HepG2 (cell line): ENCODE data around the gene ZSCAN20. TPM values are rescaled to one million over a fixed set of nuclear protein-coding genes. Genes with fewer than 3 reads are reported as not detected.

ENCODE experiments used
- ATAC-seq: fragments of 200-7000 bp; cut with Tn5 transposase; 3 replicates; pipeline ENCODE4 v1.9.1; 2020; ENCODE audit warnings: mild to moderate bottlenecking, moderate library complexity
- BruUV-seq: library from RNA; stranded (reverse); fragments of 400-500 nt; replicated peaks from 2 replicates; lab custom pipeline; 2021; lab: Mats Ljungman, UMichigan
- CTCF ChIA-PET: fragments of 300-600 bp; formaldehyde crosslinking; extraction: SDS; loops from one replicate; lab custom pipeline; 2021; ENCODE audit warnings: low total read pairs, inconsistent platforms, low intra/inter-chr PET ratio; lab: Yijun Ruan, JAX
- POLR2A ChIA-PET: fragments of 350-600 bp; sonication (Branson Sonifier 250); formaldehyde crosslinking; loops from one replicate; lab custom pipeline; 2020; ENCODE audit warnings: antibody characterized with exemption, inconsistent platforms; lab: Yijun Ruan, JAX
- DNase-seq: peaks from one replicate; pipeline ENCODE4 v3.0.0-alpha.2; 2015; ENCODE audit warnings: low spot score
- FAIRE-seq: peaks from 3 replicates; lab custom pipeline; 2011; peaks lifted over from hg19 to GRCh38; lab: Jason Lieb, UNC
- H2AFZ ChIP-seq: one replicate; pipeline ENCODE4 v1.6.1; 2011; ENCODE audit warnings: low read length, inconsistent platforms
- H3K27ac ChIP-seq: fragments of 300-600 bp; 3 replicates; pipeline ENCODE4 v1.8.0; 2011; ENCODE audit warnings: mixed run types, mild to moderate bottlenecking, mixed read lengths, low read length, inconsistent platforms; ENCODE audit not compliant: insufficient read depth; ENCODE audit errors: extremely low read length
- H3K27me3 ChIP-seq, 2 experiments: fragments of 200-600 bp in 1 of 2; 2 replicates in 1 of 2; 3 replicates in 1 of 2; pipeline versions ENCODE4 v1.6.0 to v1.8.0; 2011; ENCODE audit warnings: low read length in 2 of 2, mild to moderate bottlenecking in 2 of 2, moderate library complexity in 2 of 2, inconsistent platforms in 1 of 2; ENCODE audit not compliant: insufficient read depth in 2 of 2, control insufficient read depth in 1 of 2
- H3K36me3 ChIP-seq, 2 experiments: fragments of 200-600 bp in 1 of 2; replicated peaks in 1 of 2; 2 replicates in 1 of 2; 3 replicates in 1 of 2; pipeline versions ENCODE4 v1.5.1 to v1.8.0; 2011; ENCODE audit warnings: low read length in 2 of 2, inconsistent platforms in 1 of 2; ENCODE audit not compliant: insufficient read depth in 2 of 2, control insufficient read depth in 1 of 2
- H3K4me1 ChIP-seq: 2 replicates; pipeline ENCODE4 v1.5.1; 2012; ENCODE audit warnings: low read length, inconsistent platforms; ENCODE audit not compliant: insufficient read depth
- H3K4me2 ChIP-seq: 2 replicates; pipeline ENCODE4 v1.6.0; 2011; ENCODE audit warnings: low read depth, low read length, inconsistent platforms
- H3K4me3 ChIP-seq, 3 experiments: fragments of 200-600 bp in 1 of 3; sonication (generic), shearing (Covaris generic) in 1 of 3; replicated peaks in 1 of 3; 2 replicates each; pipeline ENCODE4 v1.5.1; 2011 to 2016; ENCODE audit warnings: low read length in 3 of 3, inconsistent platforms in 2 of 3, low read depth in 2 of 3, mild to moderate bottlenecking in 2 of 3, control low read depth in 1 of 3, mixed read lengths in 1 of 3; ENCODE audit not compliant: insufficient read depth in 1 of 3
- H3K79me2 ChIP-seq: one replicate; pipeline ENCODE4 v1.6.1; 2011; ENCODE audit warnings: low read length, inconsistent platforms; ENCODE audit not compliant: insufficient read depth
- H3K9ac ChIP-seq: 2 replicates; pipeline ENCODE4 v1.6.0; 2011; ENCODE audit warnings: mild to moderate bottlenecking, low read depth, low read length, inconsistent platforms; ENCODE audit not compliant: insufficient read depth
- H3K9me3 ChIP-seq: 2 replicates; pipeline ENCODE4 v1.5.1; 2012; ENCODE audit warnings: mild to moderate bottlenecking, low read length
- H4K20me1 ChIP-seq: 2 replicates; pipeline ENCODE4 v1.6.0; 2011; ENCODE audit warnings: inconsistent platforms, mild to moderate bottlenecking, low read length, moderate library complexity; ENCODE audit not compliant: insufficient read depth
- CBX2 ChIP-seq, 2 experiments: fragments of 200-600 bp in 1 of 2; sonication (generic); formaldehyde crosslinking in 1 of 2; IDR thresholded peaks; 2 replicates each; pipeline versions ENCODE4 v1.7.0 to v1.8.1; 2018 to 2022; ENCODE audit warnings: low read depth in 2 of 2, low read length in 1 of 2, mild to moderate bottlenecking in 1 of 2, missing genetic modification reagents in 1 of 2
- ELF3 ChIP-seq: IDR thresholded peaks from 2 replicates; pipeline ENCODE4 v1.6.1; 2016; ENCODE audit warnings: missing genetic modification reagents, missing compliant biosample characterization
- FOSL2 ChIP-seq: sonication (generic); formaldehyde crosslinking; IDR thresholded peaks from 2 replicates; pipeline ENCODE4 v1.4.0; 2020; ENCODE audit warnings: missing genetic modification reagents
- HOXA5 ChIP-seq: sonication (generic); formaldehyde crosslinking; IDR thresholded peaks from 2 replicates; pipeline ENCODE4 v1.4.0; 2020; ENCODE audit warnings: missing genetic modification reagents
- KAT8 ChIP-seq: IDR thresholded peaks from 2 replicates; pipeline ENCODE4 v1.6.1; 2016; ENCODE audit warnings: missing genetic modification reagents, missing compliant biosample characterization
- MBNL3 ChIP-seq: fragments of 250-450 bp; sonication (Bioruptor Pico); conservative IDR thresholded peaks from 2 replicates; pipeline ENCODE4 v1.8.0; 2022; ENCODE audit warnings: mild to moderate bottlenecking, inconsistent platforms
- REXO4 ChIP-seq: sonication (generic); formaldehyde crosslinking; IDR thresholded peaks from 2 replicates; pipeline ENCODE4 v1.8.0; 2022; ENCODE audit warnings: missing genetic modification reagents, mild to moderate bottlenecking, borderline replicate concordance
- SOX5 ChIP-seq: IDR thresholded peaks from 2 replicates; pipeline ENCODE4 v1.6.1; 2016; ENCODE audit warnings: borderline replicate concordance
- ZNF12 ChIP-seq: sonication (generic); formaldehyde crosslinking; IDR thresholded peaks from 2 replicates; pipeline ENCODE4 v1.5.0; 2020; ENCODE audit warnings: missing genetic modification reagents
- ZNF124 ChIP-seq: sonication (generic); formaldehyde crosslinking; IDR thresholded peaks from 2 replicates; pipeline ENCODE4 v1.4.0; 2020; ENCODE audit warnings: missing genetic modification reagents
- ZNF142 ChIP-seq: sonication (generic); formaldehyde crosslinking; IDR thresholded peaks from 2 replicates; pipeline ENCODE4 v1.4.0; 2020; ENCODE audit warnings: missing genetic modification reagents
- ZNF205 ChIP-seq: IDR thresholded peaks from 2 replicates; pipeline ENCODE4 v1.6.1; 2018; ENCODE audit warnings: missing biosample characterization, missing genetic modification reagents
- ZNF709 ChIP-seq: sonication (generic); formaldehyde crosslinking; IDR thresholded peaks from 2 replicates; pipeline ENCODE4 v1.5.0; 2020; ENCODE audit warnings: mild to moderate bottlenecking, missing genetic modification reagents
- WGBS: methylation state at CpG from one replicate; pipeline ENCODE4 v1.1.6; 2017; ENCODE audit warnings: low lambda C conversion rate; 5-methylcytosine and 5-hydroxymethylcytosine counted together
- in situ Hi-C: cut with HindIII; loops from 2 replicates; pipeline ENCODE4 v1.10.0; 2017; ENCODE audit warnings: low pct_unique_long_range_greater_than_20kb; ENCODE audit not compliant: extremely low pct_ligation_motif_present
- intact Hi-C: fragments of 100-400 bp; cut with micrococcal nuclease; formaldehyde crosslinking; loops from one replicate; pipeline ENCODE4 v1.10.0; 2022; ENCODE audit not compliant: unreplicated experiment
- polyA plus RNA-seq, 8 experiments: library from polyadenylated mRNA; depleted of rRNA in 3 of 8; stranded (reverse) in 7 of 8; unstranded in 1 of 8; fragments of >200 nt; fragmentation: Illumina TruSeq in 4 of 8; extraction: Trizol in 4 of 8; gene quantifications; 2 replicates each; pipeline versions ENCODE4 v1.2.1 to v1.2.3, GENCODE V29; 2011 to 2016; ENCODE audit warnings: low read depth in 4 of 8, missing spikeins in 1 of 8, mixed read lengths in 1 of 8; ENCODE audit not compliant: insufficient read depth in 1 of 8
- total RNA-seq, 5 experiments: library from RNA; depleted of rRNA; stranded (reverse); fragments of >200 nt; fragmentation: Illumina TruSeq; extraction: Trizol; gene quantifications; 2 replicates each; pipeline ENCODE4 v1.2.3, GENCODE V29; 2016; ENCODE audit warnings: low read depth in 1 of 5

The ZSCAN20 gene
- total and polyA plus RNA-seq, 2 of the 13 experiments (the other 11 are each of a cell fraction or from before 2014, with no cell fraction given), result 1.1 to 2.8 TPM

GRCh38 chr1:33468531-33468930 lies 3.9 kb upstream of the ZSCAN20 start:
- H3K9ac ChIP-seq, result no peak overlapping the region
- no peak overlapping the region for H3K27ac ChIP-seq
- TF ChIP-seq ZNF709 (CRISPR knock-in tag) (no peak), REXO4 (CRISPR knock-in tag) (no peak), FOSL2 (CRISPR knock-in tag) (no peak), ZNF124 (CRISPR knock-in tag) (no peak), SOX5 (CRISPR knock-in tag) (no peak), MBNL3 (CRISPR knock-in tag) (no peak), ZNF205 (no peak), KAT8 (CRISPR knock-in tag) (no peak), HOXA5 (CRISPR knock-in tag) (no peak), ELF3 (CRISPR knock-in tag) (no peak), CBX2 (IDR thresholded peaks at IDR 0.05; ENCODE audit: low read depth, low read length) (no peak), CBX2 (CRISPR knock-in tag; IDR thresholded peaks at IDR 0.05; ENCODE audit: low read depth) (no peak)
- BruUV-seq, result no TSS peak
- FAIRE-seq, result no peak
- DNase-seq, result no peak
- peaks cover 4% of the 10 kb centered on the region for H3K79me2 ChIP-seq
- no peak overlapping the region for H3K4me3 ChIP-seq
- WGBS, result 5% methylated on average over 2 of the region's 4 CpGs
- H3K9me3 ChIP-seq, result no peaks in the 10 kb centered on the region
- H3K27me3 ChIP-seq, result peaks cover 3 to 12% of the 10 kb centered on the region in 2 experiments; a peak in 2 of 5 replicates
- POLR2A ChIA-PET, result no interaction called here
- ATAC-seq, result no peak
- H3K4me2 ChIP-seq, result no peak overlapping the region
- H2AFZ ChIP-seq, result no peak overlapping the region
- CTCF ChIA-PET, result no interaction called here
- H3K4me1 ChIP-seq, result peaks cover 22% of the 10 kb centered on the region
- no peaks in the 10 kb centered on the region for H3K36me3 ChIP-seq
- H4K20me1 ChIP-seq, result no peaks in the 10 kb centered on the region
- in situ Hi-C loops (loop anchor here (10.0 kb wide), 1 partner anchor 94 kb away; no protein-coding TSS in a partner anchor), intact Hi-C loops (no loop called here)

- Histone ChIP-seq H3K27me3 (peaks cover 0 to 9% of the 10 kb centered on the region in 2 experiments; a peak in 2 of 5 replicates), H3K4me1 (peaks cover 26% of the 10 kb centered on the region), H3K79me2 (peaks cover 4% of the 10 kb centered on the region), H3K9ac (no peak overlapping the region), H3K36me3 (no peaks in the 10 kb centered on the region), H4K20me1 (no peaks in the 10 kb centered on the region), H3K4me3 (no peak overlapping the region), H3K9me3 (no peaks in the 10 kb centered on the region), H3K4me2 (no peak overlapping the region), H3K27ac (no peak overlapping the region), H2AFZ (no peak overlapping the region)
- FAIRE-seq (no peak), DNase-seq (no peak), ATAC-seq (no peak)
- in situ Hi-C loops (loop anchor here (10.0 kb wide), 1 partner anchor 94 kb away; no protein-coding TSS in a partner anchor), intact Hi-C loops (no loop called here)
- CTCF ChIA-PET, result no interaction called here
- BruUV-seq, result no TSS peak
- WGBS, result 16% methylated on average over 3 of the region's 3 CpGs
- POLR2A ChIA-PET, result no interaction called here
- no peak for TF ChIP-seq ZNF142 (CRISPR knock-in tag)
- TF ChIP-seq ZNF12 (CRISPR knock-in tag), result no peak
Measured at GRCh38 chr1:33468967-33469366, 3.5 kb upstream of the ZSCAN20 start.
